WERI-Rb-1 (cell line): ENCODE measurements around the gene GDPD5.
A peak's percentile ranks its signal among the peaks of the same experiment; 100 is the strongest.

Experiments
- DNase-seq: peaks from one replicate; pipeline ENCODE4 v3.0.0-alpha.2; 2020
- H3K27ac ChIP-seq: fragments of 250-450 bp; sonication (Bioruptor Pico); 2 replicates; pipeline ENCODE4 v1.5.1; 2020; ENCODE audit warnings: mild to moderate bottlenecking, moderate library complexity
- H3K27me3 ChIP-seq: fragments of 250-450 bp; sonication (Bioruptor Pico); 2 replicates; pipeline ENCODE4 v1.5.1; 2021; ENCODE audit warnings: mild to moderate bottlenecking, low read depth, moderate library complexity; ENCODE audit not compliant: insufficient read depth, severe bottlenecking
- H3K36me3 ChIP-seq: fragments of 250-450 bp; sonication (Bioruptor Pico); 2 replicates; pipeline ENCODE4 v1.5.1; 2020; ENCODE audit warnings: mild to moderate bottlenecking, moderate library complexity
- H3K4me3 ChIP-seq: 2 replicates; pipeline ENCODE4 v1.5.1; 2011; ENCODE audit warnings: low read depth, mild to moderate bottlenecking, control low read depth, low read length
- H3K9me3 ChIP-seq: fragments of 250-450 bp; sonication (Bioruptor Pico); 2 replicates; pipeline ENCODE4 v1.5.1; 2021; ENCODE audit warnings: mild to moderate bottlenecking, moderate library complexity; ENCODE audit not compliant: severe bottlenecking
- CTCF ChIP-seq: IDR thresholded peaks from 2 replicates; pipeline ENCODE4 v1.5.1; 2011; ENCODE audit warnings: low read depth, mild to moderate bottlenecking, control low read depth, inconsistent platforms, low read length

Gene GDPD5

GRCh38 chr11:75563978-75564552, 38.3 kb upstream of the GDPD5 start:
- H3K4me3 ChIP-seq, result no peak overlapping the region

GRCh38 chr11:75563501-75563977, 37.8 kb upstream of the GDPD5 start:
- DNase-seq, result no peak
- no peak for TF ChIP-seq CTCF
- no peaks in the 10 kb centered on the region for H3K36me3 ChIP-seq
- no peaks in the 10 kb centered on the region for H3K9me3 ChIP-seq
- H3K27ac ChIP-seq, result peak overlapping the region; percentile 67
- H3K4me3 ChIP-seq, result peak overlapping the region; percentile 50
- no peaks in the 10 kb centered on the region for H3K27me3 ChIP-seq

More at GRCh38 chr11:75563978-75564552, 38.3 kb upstream of the GDPD5 start:
- peak overlapping the region; percentile 67 for H3K27ac ChIP-seq
- H3K9me3 ChIP-seq, result no peaks in the 10 kb centered on the region
- H3K36me3 ChIP-seq, result no peaks in the 10 kb centered on the region
- peak; percentile 23; the same call in 1 of the 2 replicates for TF ChIP-seq CTCF
- DNase-seq, result peak; percentile 33
- H3K27me3 ChIP-seq, result no peaks in the 10 kb centered on the region

- TF ChIP-seq CTCF, result no peak
- Histone ChIP-seq H3K9me3 (no peaks in the 10 kb centered on the region), H3K27ac (peak overlapping the region; percentile 67), H3K4me3 (peak overlapping the region; percentile 50), H3K27me3 (no peaks in the 10 kb centered on the region), H3K36me3 (no peaks in the 10 kb centered on the region)
- DNase-seq, result peak; percentile 48
Measured at GRCh38 chr11:75562836-75563484, 37.2 kb upstream of the GDPD5 start.

GRCh38 chr11:75562048-75562835, 36.5 kb upstream of the GDPD5 start, which contains the start of gene SERPINH1:
SERPINH1 (plus strand) TSS chr11:75562253; CDS start chr11:75566350, 4,097 bp downstream.
- Histone ChIP-seq H3K9me3 (no peaks in the 10 kb centered on the region), H3K36me3 (no peaks in the 10 kb centered on the region), H3K27ac (peak within 1 kb of the TSS; percentile 67), H3K27me3 (no peaks in the 10 kb centered on the region), H3K4me3 (peak within 1 kb of the TSS; percentile 50)
- no peak for TF ChIP-seq CTCF
- DNase-seq, result peak; percentile 79

GRCh38 chr11:75561426-75562047, 35.8 kb upstream of the GDPD5 start:
- peak overlapping the region; percentile 67; the same call in 1 of the 2 replicates for H3K27ac ChIP-seq

More at GRCh38 chr11:75561426-75562047, 35.8 kb upstream of the GDPD5 start:
- Histone ChIP-seq H3K4me3 (peak overlapping the region; percentile 50), H3K36me3 (no peaks in the 10 kb centered on the region), H3K9me3 (no peaks in the 10 kb centered on the region), H3K27me3 (no peaks in the 10 kb centered on the region)
- DNase-seq, result no peak
- TF ChIP-seq CTCF, result no peak
